Ishikawa (cell line): ENCODE measurements around the gene SHMT2.

Experiments used
- EP300 ChIP-seq: IDR thresholded peaks from 2 replicates; pipeline ENCODE4 v1.6.1; 2012; ENCODE audit warnings: borderline replicate concordance
- FOXM1 ChIP-seq: IDR thresholded peaks from 2 replicates; pipeline ENCODE4 v1.6.1; 2012; ENCODE audit warnings: low read depth, borderline replicate concordance
- TF ChIP-seq, protein P1 (sequence below): IDR thresholded peaks from 2 replicates; pipeline ENCODE4 v1.6.1; 2012; ENCODE audit warnings: low read depth, mild to moderate bottlenecking

DNA sequence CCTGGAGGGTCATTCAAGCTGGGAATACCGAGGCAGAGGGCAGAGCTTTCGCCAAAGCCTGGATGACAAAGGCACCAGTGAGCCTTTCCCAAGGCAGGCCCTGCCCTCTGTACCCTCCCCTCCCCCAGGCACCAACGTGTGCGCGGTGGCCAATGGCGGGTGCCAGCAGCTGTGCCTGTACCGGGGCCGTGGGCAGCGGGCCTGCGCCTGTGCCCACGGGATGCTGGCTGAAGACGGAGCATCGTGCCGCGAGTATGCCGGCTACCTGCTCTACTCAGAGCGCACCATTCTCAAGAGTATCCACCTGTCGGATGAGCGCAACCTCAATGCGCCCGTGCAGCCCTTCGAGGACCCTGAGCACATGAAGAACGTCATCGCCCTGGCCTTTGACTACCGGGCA, 44.1 kb upstream of the SHMT2 start:
- TF ChIP-seq FOXM1 (no peak), EP300 (no peak)
- TF ChIP-seq, protein P1, sequence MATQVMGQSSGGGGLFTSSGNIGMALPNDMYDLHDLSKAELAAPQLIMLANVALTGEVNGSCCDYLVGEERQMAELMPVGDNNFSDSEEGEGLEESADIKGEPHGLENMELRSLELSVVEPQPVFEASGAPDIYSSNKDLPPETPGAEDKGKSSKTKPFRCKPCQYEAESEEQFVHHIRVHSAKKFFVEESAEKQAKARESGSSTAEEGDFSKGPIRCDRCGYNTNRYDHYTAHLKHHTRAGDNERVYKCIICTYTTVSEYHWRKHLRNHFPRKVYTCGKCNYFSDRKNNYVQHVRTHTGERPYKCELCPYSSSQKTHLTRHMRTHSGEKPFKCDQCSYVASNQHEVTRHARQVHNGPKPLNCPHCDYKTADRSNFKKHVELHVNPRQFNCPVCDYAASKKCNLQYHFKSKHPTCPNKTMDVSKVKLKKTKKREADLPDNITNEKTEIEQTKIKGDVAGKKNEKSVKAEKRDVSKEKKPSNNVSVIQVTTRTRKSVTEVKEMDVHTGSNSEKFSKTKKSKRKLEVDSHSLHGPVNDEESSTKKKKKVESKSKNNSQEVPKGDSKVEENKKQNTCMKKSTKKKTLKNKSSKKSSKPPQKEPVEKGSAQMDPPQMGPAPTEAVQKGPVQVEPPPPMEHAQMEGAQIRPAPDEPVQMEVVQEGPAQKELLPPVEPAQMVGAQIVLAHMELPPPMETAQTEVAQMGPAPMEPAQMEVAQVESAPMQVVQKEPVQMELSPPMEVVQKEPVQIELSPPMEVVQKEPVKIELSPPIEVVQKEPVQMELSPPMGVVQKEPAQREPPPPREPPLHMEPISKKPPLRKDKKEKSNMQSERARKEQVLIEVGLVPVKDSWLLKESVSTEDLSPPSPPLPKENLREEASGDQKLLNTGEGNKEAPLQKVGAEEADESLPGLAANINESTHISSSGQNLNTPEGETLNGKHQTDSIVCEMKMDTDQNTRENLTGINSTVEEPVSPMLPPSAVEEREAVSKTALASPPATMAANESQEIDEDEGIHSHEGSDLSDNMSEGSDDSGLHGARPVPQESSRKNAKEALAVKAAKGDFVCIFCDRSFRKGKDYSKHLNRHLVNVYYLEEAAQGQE = no peak
